GM12865 (cell line): ENCODE measurements around the gene ANGPTL2.

Experiments used
- DNase-seq: peaks from one replicate; pipeline ENCODE4 v3.0.0; 2010; ENCODE audit warnings: low read depth
- H3K4me3 ChIP-seq: 2 replicates; pipeline ENCODE4 v1.5.1; 2011; ENCODE audit warnings: mild to moderate bottlenecking, low read depth, low read length, control low read depth
- CTCF ChIP-seq: IDR thresholded peaks from 2 replicates; pipeline ENCODE4 v1.5.1; 2011; ENCODE audit warnings: low read length, control low read depth, low read depth, inconsistent platforms; ENCODE audit not compliant: insufficient read depth; ENCODE audit errors: missing control alignments

The ANGPTL2 gene

DNA sequence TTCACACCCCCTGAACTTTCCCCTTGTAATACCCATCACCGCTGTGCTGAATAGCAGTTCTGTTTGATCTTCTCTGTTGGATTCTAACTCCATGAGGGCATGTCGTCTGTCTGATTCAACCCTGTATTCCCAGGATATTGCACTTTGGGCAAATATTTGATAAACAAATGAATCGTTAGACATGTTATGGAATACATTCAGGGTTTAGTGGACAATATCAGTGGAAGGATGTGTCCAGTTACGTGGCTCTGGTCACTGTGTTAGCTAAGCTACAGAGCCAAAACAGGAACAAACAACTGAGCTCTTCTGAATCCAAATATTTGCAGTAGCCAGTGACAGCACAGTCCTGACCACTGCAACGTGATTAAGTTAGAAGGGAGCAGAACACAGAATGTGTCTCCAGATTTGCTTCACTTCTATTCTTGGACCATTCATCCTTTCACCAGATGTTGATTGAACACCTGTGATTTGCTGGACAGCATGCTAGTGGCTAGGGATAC, 13.2 kb downstream of the ANGPTL2 start:
- H3K4me3 ChIP-seq: no peak overlapping the region
- no peak for DNase-seq
- no peak for TF ChIP-seq CTCF

DNA sequence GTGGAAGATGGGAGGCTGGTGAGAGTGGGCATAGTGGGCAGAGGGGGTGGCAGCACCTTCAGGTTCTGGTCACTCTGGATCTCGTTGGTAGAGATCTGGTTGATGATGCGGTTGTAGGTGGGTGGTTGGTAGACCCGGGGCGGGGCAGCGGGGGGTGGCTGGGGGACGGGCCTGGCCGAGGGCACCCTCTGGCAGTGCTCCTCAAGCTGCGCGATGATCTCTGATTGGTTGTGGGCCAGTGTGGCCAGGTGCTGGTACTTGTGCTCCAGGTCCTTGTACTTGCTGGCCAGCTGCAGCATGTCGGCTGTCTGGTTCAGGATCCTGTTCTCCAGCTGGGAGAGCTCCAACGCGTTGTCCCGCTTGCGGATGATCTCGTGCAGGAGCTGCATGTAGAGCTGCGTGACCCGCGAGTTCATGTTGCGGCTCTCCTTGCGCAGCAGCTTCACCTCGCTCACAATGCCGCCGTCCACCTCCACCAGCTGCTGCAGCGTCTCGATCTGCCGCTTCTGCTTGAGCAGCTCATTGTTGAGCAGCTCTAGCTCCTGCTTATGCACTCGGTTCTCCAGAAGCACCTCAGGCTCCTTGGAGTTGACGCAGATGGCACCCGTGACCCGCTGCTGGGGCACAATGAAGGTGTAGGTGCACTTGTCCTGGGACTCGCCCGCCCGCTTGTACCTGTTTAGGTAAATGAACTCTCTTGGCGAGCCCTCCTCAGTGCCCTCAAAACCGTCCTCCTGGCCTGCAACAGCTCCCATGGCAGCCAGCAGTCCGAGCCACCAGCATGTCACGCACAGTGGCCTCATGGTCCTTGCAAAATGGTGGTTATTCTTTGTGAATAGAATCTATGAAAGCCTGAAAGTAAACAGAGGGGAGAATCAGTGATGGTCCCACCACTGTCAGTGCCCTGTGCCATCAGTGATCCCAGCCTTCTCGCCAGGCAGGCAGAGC, 14.2 kb downstream of the ANGPTL2 start:
- DNase-seq: no peak
- no peak for TF ChIP-seq CTCF
- H3K4me3 ChIP-seq: no peak overlapping the region

DNA sequence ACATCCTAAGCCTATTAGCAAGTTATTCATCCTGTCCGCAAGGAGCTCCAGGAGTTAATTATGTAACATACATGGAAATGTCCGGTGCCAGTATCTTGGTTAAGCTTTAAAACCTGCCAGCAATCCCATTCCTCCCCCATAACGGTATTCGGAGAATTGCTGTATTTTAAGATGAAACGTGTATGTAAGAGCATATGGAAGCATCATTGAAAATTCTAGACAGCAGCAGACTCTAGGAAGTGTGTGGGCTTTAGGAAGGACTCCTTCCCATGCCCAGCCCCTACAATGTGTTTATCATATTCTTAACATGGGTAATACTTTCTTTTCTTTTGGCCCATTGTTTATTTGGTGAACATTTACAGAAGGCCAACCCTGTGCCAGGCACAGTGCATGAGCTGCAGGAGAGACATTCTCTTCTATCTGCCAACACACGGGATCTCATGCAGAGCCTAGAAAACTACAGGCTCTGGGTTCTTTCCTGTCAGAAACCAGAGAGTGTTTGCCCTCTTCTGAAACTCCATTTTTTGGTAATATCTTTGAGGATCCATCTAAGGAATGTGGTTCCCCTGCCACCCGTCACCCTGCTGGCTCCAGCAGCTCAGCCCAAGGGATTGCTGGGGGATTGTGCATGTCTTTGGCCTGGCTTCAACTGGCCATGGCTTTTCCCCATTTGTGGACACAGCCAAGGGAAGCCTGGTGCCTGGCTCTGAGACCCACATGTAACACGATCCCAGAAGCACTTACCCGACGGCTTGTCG, 15.1 kb downstream of the ANGPTL2 start:
- no peak overlapping the region for H3K4me3 ChIP-seq
- TF ChIP-seq CTCF: no peak
- no peak for DNase-seq

GRCh38 chr9:127106466-127106855, 16.0 kb downstream of the ANGPTL2 start:
- no peak for TF ChIP-seq CTCF
- no peak for DNase-seq
- H3K4me3 ChIP-seq: no peak overlapping the region

- no peak overlapping the region for H3K4me3 ChIP-seq
- no peak for DNase-seq
- TF ChIP-seq CTCF: no peak
Observed at GRCh38 chr9:127105805-127106465, 16.5 kb downstream of the ANGPTL2 start.

DNA sequence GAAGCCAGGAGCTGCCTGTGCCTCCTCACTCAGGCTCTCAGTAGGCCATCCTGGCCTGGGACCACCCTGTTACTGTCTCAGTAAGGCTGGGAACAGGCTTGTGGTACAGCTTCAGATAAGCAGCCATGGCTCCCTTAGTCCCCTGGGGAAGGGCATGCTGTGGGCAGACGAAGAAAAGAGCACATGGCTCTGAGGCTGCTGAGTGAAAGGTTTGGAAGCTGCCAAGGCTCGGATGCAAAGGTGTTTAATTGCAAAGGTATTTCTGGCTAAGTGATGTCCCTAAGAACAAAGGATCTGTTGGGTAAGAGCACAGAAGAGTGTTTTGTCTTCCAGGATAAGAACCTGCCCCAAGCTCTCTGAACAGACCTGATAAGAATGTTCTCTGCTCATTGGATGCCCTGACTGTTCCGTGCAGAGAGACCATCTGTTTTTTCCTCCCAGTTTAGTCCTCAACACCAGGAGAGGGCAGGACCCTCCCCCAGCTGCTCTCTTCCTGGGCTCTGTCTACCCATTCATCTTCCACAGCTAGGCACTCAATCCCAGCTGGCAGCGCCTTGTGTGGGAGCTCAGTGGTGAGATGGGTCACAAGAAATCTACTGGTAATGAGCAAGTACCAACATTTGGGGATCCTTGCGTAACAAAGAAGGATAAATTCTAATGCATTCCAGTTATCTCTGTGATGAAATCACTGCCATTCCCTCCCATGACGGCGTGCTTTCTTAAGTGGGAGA, 17.7 kb downstream of the ANGPTL2 start:
- TF ChIP-seq CTCF: no peak
- H3K4me3 ChIP-seq: no peak overlapping the region
- no peak for DNase-seq
